ENCODE data around the gene PRPF6. TPM values are rescaled to one million over a fixed set of nuclear protein-coding genes. Genes with fewer than 3 reads are reported as not detected.

The PRPF6 gene
- total and polyA plus RNA-seq, 2 of the 13 experiments (the other 11 are each of a cell fraction or from before 2014, with no cell fraction given) = 63.7 to 101 TPM

- TF ChIP-seq ZBTB7B (CRISPR knock-in tag; IDR thresholded peaks at IDR 0.05) (peak; percentile 96), SMAD1 (CRISPR knock-in tag; IDR thresholded peaks at IDR 0.05; ENCODE audit: borderline replicate concordance, low read depth) (0 out of 2 replicates have a peak, but pooled peaks have one; percentile 7), ZNF557 (CRISPR knock-in tag; IDR thresholded peaks at IDR 0.05) (peak; percentile 70; the same call in 1 of the 2 replicates), ZBTB10 (CRISPR knock-in tag; IDR thresholded peaks at IDR 0.05; ENCODE audit: borderline replicate concordance) (peak; percentile 68; the same call in 1 of the 2 replicates), ZNF44 (CRISPR knock-in tag; IDR thresholded peaks at IDR 0.05) (peak; percentile 9; the same call in 1 of the 2 replicates), ZNF431 (CRISPR knock-in tag; IDR thresholded peaks at IDR 0.05; ENCODE audit: borderline replicate concordance, low read depth) (peak; percentile 74; the same call in 1 of the 2 replicates), TEAD3 (CRISPR knock-in tag; optimal IDR thresholded peaks at IDR 0.05; ENCODE audit: borderline replicate concordance) (peak; percentile 81), DZIP1 (CRISPR knock-in tag; IDR thresholded peaks at IDR 0.05) (peak; percentile 98), ARID3A (IDR thresholded peaks at IDR 0.05; ENCODE audit: low read depth, low read length) (no peak)
- TF ChIP-seq, protein P1, sequence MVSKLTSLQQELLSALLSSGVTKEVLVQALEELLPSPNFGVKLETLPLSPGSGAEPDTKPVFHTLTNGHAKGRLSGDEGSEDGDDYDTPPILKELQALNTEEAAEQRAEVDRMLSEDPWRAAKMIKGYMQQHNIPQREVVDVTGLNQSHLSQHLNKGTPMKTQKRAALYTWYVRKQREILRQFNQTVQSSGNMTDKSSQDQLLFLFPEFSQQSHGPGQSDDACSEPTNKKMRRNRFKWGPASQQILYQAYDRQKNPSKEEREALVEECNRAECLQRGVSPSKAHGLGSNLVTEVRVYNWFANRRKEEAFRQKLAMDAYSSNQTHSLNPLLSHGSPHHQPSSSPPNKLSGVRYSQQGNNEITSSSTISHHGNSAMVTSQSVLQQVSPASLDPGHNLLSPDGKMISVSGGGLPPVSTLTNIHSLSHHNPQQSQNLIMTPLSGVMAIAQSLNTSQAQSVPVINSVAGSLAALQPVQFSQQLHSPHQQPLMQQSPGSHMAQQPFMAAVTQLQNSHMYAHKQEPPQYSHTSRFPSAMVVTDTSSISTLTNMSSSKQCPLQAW (CRISPR knock-in tag; IDR thresholded peaks at IDR 0.05) = peak; percentile 81; the same call in 1 of the 2 replicates
- TF ChIP-seq, protein P2, sequence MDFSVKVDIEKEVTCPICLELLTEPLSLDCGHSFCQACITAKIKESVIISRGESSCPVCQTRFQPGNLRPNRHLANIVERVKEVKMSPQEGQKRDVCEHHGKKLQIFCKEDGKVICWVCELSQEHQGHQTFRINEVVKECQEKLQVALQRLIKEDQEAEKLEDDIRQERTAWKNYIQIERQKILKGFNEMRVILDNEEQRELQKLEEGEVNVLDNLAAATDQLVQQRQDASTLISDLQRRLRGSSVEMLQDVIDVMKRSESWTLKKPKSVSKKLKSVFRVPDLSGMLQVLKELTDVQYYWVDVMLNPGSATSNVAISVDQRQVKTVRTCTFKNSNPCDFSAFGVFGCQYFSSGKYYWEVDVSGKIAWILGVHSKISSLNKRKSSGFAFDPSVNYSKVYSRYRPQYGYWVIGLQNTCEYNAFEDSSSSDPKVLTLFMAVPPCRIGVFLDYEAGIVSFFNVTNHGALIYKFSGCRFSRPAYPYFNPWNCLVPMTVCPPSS (IDR thresholded peaks at IDR 0.05) = no peak
- TF ChIP-seq, protein P3, sequence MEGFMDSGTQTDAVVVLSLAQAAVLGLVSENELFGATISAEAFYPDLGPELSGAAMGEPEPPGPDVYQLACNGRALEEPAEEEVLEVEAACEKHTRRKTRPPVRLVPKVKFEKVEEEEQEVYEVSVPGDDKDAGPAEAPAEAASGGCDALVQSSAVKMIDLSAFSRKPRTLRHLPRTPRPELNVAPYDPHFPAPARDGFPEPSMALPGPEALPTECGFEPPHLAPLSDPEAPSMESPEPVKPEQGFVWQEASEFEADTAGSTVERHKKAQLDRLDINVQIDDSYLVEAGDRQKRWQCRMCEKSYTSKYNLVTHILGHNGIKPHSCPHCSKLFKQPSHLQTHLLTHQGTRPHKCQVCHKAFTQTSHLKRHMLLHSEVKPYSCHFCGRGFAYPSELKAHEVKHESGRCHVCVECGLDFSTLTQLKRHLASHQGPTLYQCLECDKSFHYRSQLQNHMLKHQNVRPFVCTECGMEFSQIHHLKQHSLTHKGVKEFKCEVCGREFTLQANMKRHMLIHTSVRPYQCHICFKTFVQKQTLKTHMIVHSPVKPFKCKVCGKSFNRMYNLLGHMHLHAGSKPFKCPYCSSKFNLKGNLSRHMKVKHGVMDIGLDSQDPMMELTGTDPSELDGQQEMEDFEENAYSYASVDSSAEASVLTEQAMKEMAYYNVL (CRISPR knock-in tag; IDR thresholded peaks at IDR 0.05; ENCODE audit: borderline replicate concordance) = peak; percentile 68
- TF ChIP-seq, protein P4, sequence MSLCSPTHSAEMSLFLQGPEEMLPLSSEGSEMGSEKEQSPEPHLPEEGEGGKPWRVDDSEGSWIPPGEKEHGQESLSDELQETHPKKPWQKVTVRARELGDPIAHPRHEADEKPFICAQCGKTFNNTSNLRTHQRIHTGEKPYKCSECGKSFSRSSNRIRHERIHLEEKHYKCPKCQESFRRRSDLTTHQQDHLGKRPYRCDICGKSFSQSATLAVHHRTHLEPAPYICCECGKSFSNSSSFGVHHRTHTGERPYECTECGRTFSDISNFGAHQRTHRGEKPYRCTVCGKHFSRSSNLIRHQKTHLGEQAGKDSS (CRISPR knock-in tag; IDR thresholded peaks at IDR 0.05; ENCODE audit: borderline replicate concordance, low read depth) = peak; percentile 84; the same call in 1 of the 2 replicates
These were observed 73.1 kb downstream of the PRPF6 start (continued) for GRCh38 chr20:64053841-64054661.

All from HepG2 (cell line).